Naive thymus-derived CD4-positive, alpha-beta T cell (primary cell): ENCODE results near the gene TARDBP. TPM values are rescaled to one million over a fixed set of nuclear protein-coding genes. Genes with fewer than 3 reads are reported as not detected.

Experiments used
- ATAC-seq: fragments of 150-1000 bp; cut with Tn5 transposase; 2 replicates; pipeline ENCODE4 v1.10.0; 2021; ENCODE audit warnings: mild to moderate bottlenecking, moderate library complexity
- CTCF ChIA-PET: fragments of 350-600 bp; sonication (Branson Sonifier 250); formaldehyde crosslinking; loops from one replicate; lab custom pipeline; 2021; ENCODE audit warnings: antibody characterized with exemption; lab: Charles Lee
- POLR2A ChIA-PET: fragments of 350-600 bp; sonication (Branson Sonifier 250); formaldehyde crosslinking; loops from one replicate; lab custom pipeline; 2021; ENCODE audit warnings: antibody characterized with exemption, inconsistent platforms; lab: Charles Lee
- DNase-seq, 9 donors: peaks; one replicate each; pipeline versions ENCODE4 v3.0.0 to v3.0.0-alpha.2; 2020 to 2022; ENCODE audit warnings: mixed read lengths in 1 of 9
- H3K27ac ChIP-seq: one replicate; pipeline ENCODE4 v1.7.0; 2013; ENCODE audit warnings: mild to moderate bottlenecking, low read depth, low read length, moderate library complexity
- H3K27me3 ChIP-seq, 2 donors: one replicate each; pipeline ENCODE4 v1.7.0; 2013; ENCODE audit warnings: low read length in 2 of 2, mild to moderate bottlenecking in 2 of 2, moderate library complexity in 2 of 2; ENCODE audit not compliant: control insufficient read depth in 2 of 2, insufficient read depth in 2 of 2
- H3K36me3 ChIP-seq, 3 experiments: 1 replicate in 2 of 3; 2 replicates in 1 of 3; pipeline ENCODE4 v1.7.0; 2013; ENCODE audit warnings: low read length in 3 of 3, mild to moderate bottlenecking in 3 of 3, moderate library complexity in 1 of 3; ENCODE audit not compliant: insufficient read depth in 3 of 3, control insufficient read depth in 2 of 3
- H3K4me1 ChIP-seq, 2 donors: one replicate each; pipeline ENCODE4 v1.7.0; 2013; ENCODE audit warnings: low read length in 2 of 2, mild to moderate bottlenecking in 2 of 2, moderate library complexity in 1 of 2; ENCODE audit not compliant: control insufficient read depth in 2 of 2, insufficient read depth in 2 of 2
- H3K4me3 ChIP-seq: 2 replicates; pipeline ENCODE4 v1.7.0; 2013; ENCODE audit warnings: mild to moderate bottlenecking, low read length
- H3K9me3 ChIP-seq, 3 experiments: 1 replicate in 2 of 3; 2 replicates in 1 of 3; pipeline ENCODE4 v1.7.0; 2013; ENCODE audit warnings: low read length in 3 of 3; ENCODE audit not compliant: control insufficient read depth in 2 of 3
- H3K27ac Mint-ChIP-seq, 9 donors: one replicate each; pipeline ENCODE4 v1.8.0; 2020 to 2022; ENCODE audit warnings: mixed read lengths in 9 of 9, mild to moderate bottlenecking in 8 of 9, moderate library complexity in 5 of 9, inconsistent platforms in 2 of 9
- H3K27me3 Mint-ChIP-seq, 5 donors: one replicate each; pipeline ENCODE4 v1.8.0; 2021 to 2022; ENCODE audit warnings: mixed read lengths in 5 of 5, mild to moderate bottlenecking in 1 of 5
- H3K36me3 Mint-ChIP-seq, 5 donors: one replicate each; pipeline ENCODE4 v1.8.0; 2020 to 2022; ENCODE audit warnings: mixed read lengths in 5 of 5, mild to moderate bottlenecking in 3 of 5, inconsistent platforms in 1 of 5
- H3K4me1 Mint-ChIP-seq, 7 donors: one replicate each; pipeline ENCODE4 v1.8.0; 2020 to 2022; ENCODE audit warnings: mixed read lengths in 7 of 7, mild to moderate bottlenecking in 3 of 7, inconsistent platforms in 1 of 7
- H3K4me3 Mint-ChIP-seq, 10 donors: one replicate each; pipeline ENCODE4 v1.8.0; 2020 to 2022; ENCODE audit warnings: mild to moderate bottlenecking in 10 of 10, mixed read lengths in 10 of 10, moderate library complexity in 6 of 10, inconsistent platforms in 2 of 10
- H3K9me3 Mint-ChIP-seq, 11 donors: one replicate each; pipeline ENCODE4 v1.8.0; 2020 to 2022; ENCODE audit warnings: mixed read lengths in 11 of 11, mild to moderate bottlenecking in 4 of 11, inconsistent platforms in 1 of 11, moderate library complexity in 1 of 11
- intact Hi-C, 2 donors: fragments of 100-400 bp; cut with micrococcal nuclease; formaldehyde crosslinking; loops; one replicate each; pipeline ENCODE4 v1.15.1; 2023
- polyA plus RNA-seq, 2 donors: library from polyadenylated mRNA; unstranded; fragments of 300-500 nt; fragmentation: Illumina TruSeq; gene quantifications; one replicate each; pipeline ENCODE4 v1.2.3, GENCODE V29; 2021
- total RNA-seq, 6 experiments: library from RNA in 5 of 6; stranded (reverse) in 5 of 6; gene quantifications; 1 replicate in 5 of 6; 2 replicates in 1 of 6; pipeline ENCODE4 v1.2.3 and lab custom pipeline; 2021 to 2026

Gene TARDBP
- total and polyA plus RNA-seq, 7 experiments from 2014 or later = 55.0 to 196 (median 171) TPM

- peak; percentile 38 for ATAC-seq
- H3K4me3 Mint-ChIP-seq = no peak overlapping the region
- no peaks in the 10 kb centered on the region for H3K4me1 Mint-ChIP-seq
These were observed 39.5 kb downstream of the TARDBP start for GRCh38 chr1:11051781-11052511.

GRCh38 chr1:11052839-11053757 lies 40.6 kb downstream of the TARDBP start:
- CTCF ChIA-PET = no interaction called here
- POLR2A ChIA-PET = interaction anchor here (1.2 kb wide), 1 partner anchor 8 kb away, joined by 3 read pairs; no protein-coding TSS in a partner anchor

More at GRCh38 chr1:11051781-11052511, 39.5 kb downstream of the TARDBP start:
- CTCF ChIA-PET = interaction anchor here (0.6 kb wide), 1 partner anchor 155 kb away, joined by 5 read pairs; no protein-coding TSS in a partner anchor
- Mint-ChIP-seq H3K9me3 (no peaks in the 10 kb centered on the region), H3K36me3 (peaks cover 0 to 5% (median 0%) of the 10 kb centered on the region in 5 donors), H3K27me3 (no peaks in the 10 kb centered on the region), H3K27ac (no peak overlapping the region)
- POLR2A ChIA-PET = interaction anchor here (1.2 to 1.5 kb wide), 2 partner anchors 10 to 11 kb away, joined by 3 read pairs; no protein-coding TSS in a partner anchor
- intact Hi-C loops = no loop called here
- DNase-seq = no peak
- H3K4me3 ChIP-seq = no peak overlapping the region
- H3K27ac ChIP-seq = no peak overlapping the region
- H3K9me3 ChIP-seq = no peaks in the 10 kb centered on the region
- no peaks in the 10 kb centered on the region for H3K4me1 ChIP-seq
- peaks cover 0 to 23% (median 3%) of the 10 kb centered on the region in 3 experiments for H3K36me3 ChIP-seq
- no peaks in the 10 kb centered on the region for H3K27me3 ChIP-seq

DNA sequence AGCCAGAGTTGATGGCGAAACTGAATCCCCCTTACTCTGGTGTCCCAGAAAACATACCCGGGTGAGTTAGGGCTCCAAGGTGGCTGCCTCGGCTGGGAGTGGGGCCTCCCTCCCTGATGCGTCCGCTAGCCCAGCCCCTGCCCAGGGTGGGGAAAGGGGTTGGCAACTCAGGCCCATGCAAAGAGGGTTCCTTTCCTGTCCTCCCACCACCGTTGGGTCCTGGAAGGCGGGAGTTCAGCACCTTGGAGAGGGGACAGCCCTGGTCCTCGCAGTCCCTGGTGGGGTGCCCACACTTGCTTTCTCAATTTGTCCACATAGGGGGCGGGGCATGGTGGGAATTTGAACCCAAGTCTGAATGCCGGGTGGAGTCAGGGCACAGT lies 41.3 kb downstream of the TARDBP start:
- ATAC-seq = no peak
- Mint-ChIP-seq H3K27ac (no peak overlapping the region), H3K27me3 (no peaks in the 10 kb centered on the region), H3K4me1 (peaks cover 0 to 4% (median 0%) of the 10 kb centered on the region in 7 donors), H3K9me3 (no peaks in the 10 kb centered on the region), H3K4me3 (no peak overlapping the region), H3K36me3 (peaks cover 0 to 7% (median 0%) of the 10 kb centered on the region in 5 donors)
- Histone ChIP-seq H3K27me3 (no peaks in the 10 kb centered on the region), H3K36me3 (peaks cover 0 to 25% (median 5%) of the 10 kb centered on the region in 3 experiments), H3K4me1 (peaks cover 0 to 3% of the 10 kb centered on the region in 2 donors), H3K27ac (no peak overlapping the region), H3K4me3 (no peak overlapping the region), H3K9me3 (no peaks in the 10 kb centered on the region)
- POLR2A ChIA-PET = no interaction called here
- no peak for DNase-seq
- CTCF ChIA-PET = no interaction called here
- intact Hi-C loops = no loop called here

More at GRCh38 chr1:11052839-11053757, 40.6 kb downstream of the TARDBP start:
- Mint-ChIP-seq H3K9me3 (no peaks in the 10 kb centered on the region), H3K4me1 (no peaks in the 10 kb centered on the region), H3K4me3 (no peak overlapping the region), H3K27ac (no peak overlapping the region), H3K27me3 (no peaks in the 10 kb centered on the region), H3K36me3 (peaks cover 0 to 7% (median 0%) of the 10 kb centered on the region in 5 donors)
- intact Hi-C loops = no loop called here
- H3K9me3 ChIP-seq = no peaks in the 10 kb centered on the region
- ATAC-seq (no peak), DNase-seq (no peak)
- peaks cover 0 to 25% (median 5%) of the 10 kb centered on the region in 3 experiments for H3K36me3 ChIP-seq
- no peaks in the 10 kb centered on the region for H3K27me3 ChIP-seq
- H3K27ac ChIP-seq = no peak overlapping the region
- H3K4me1 ChIP-seq = no peaks in the 10 kb centered on the region
- H3K4me3 ChIP-seq = no peak overlapping the region

DNA sequence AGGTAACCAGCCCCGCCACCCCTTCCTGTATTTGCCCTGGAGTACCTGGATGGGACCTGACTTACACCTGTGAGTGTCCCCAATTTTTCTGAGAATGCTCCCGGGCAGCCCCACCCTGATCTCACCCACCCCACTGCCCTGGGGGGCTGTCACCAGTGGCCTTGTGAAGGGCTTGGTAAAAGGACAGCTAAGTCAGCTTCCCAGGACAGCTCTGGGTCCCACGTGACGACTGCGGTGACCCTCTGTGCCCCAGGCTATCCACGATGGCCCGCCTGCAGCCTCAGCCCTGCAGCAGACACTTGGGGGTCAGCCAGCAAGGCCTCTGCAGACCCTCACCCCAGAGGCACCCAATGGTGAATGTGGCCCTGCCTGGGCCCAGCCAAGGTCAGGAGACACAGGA lies 41.7 kb downstream of the TARDBP start:
- CTCF ChIA-PET = no interaction called here
- intact Hi-C loops = no loop called here
- POLR2A ChIA-PET = no interaction called here
- Histone ChIP-seq H3K36me3 (peaks cover 0 to 25% (median 5%) of the 10 kb centered on the region in 3 experiments), H3K4me1 (peaks cover 0 to 8% of the 10 kb centered on the region in 2 donors), H3K9me3 (no peaks in the 10 kb centered on the region), H3K27ac (no peak overlapping the region), H3K27me3 (no peaks in the 10 kb centered on the region), H3K4me3 (no peak overlapping the region)
- Mint-ChIP-seq H3K9me3 (no peaks in the 10 kb centered on the region), H3K27me3 (no peaks in the 10 kb centered on the region), H3K4me3 (no peak overlapping the region), H3K36me3 (peaks cover 0 to 7% (median 0%) of the 10 kb centered on the region in 5 donors), H3K4me1 (peaks cover 0 to 8% (median 4%) of the 10 kb centered on the region in 7 donors), H3K27ac (no peak overlapping the region)
- ATAC-seq (no peak), DNase-seq (no peak)

DNA sequence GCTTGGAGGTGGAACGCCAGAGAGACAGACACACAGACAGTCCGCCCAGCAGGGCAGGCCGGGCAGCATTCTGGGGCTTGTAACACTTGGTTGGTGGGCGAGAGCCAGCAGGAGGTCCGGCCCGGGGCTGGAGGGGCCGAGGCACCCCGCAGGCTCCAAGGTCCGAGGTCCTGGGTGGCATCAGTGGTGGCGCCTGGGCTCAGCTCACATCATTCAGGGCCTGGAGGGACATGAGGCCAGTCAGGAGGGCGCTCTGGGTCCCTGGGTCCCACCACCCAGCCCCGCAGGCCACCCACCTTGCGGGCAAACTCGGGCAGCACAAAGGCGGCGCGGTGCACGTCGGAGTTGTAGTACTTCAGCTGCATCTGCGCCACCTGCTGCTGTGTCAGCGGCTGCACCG lies 42.2 kb downstream of the TARDBP start:
- Histone ChIP-seq H3K27me3 (no peaks in the 10 kb centered on the region), H3K9me3 (no peaks in the 10 kb centered on the region), H3K27ac (no peak overlapping the region), H3K4me1 (peaks cover 0 to 9% of the 10 kb centered on the region in 2 donors), H3K4me3 (no peak overlapping the region), H3K36me3 (peaks cover 0 to 25% (median 5%) of the 10 kb centered on the region in 3 experiments)
- DNase-seq = no peak
- no peak for ATAC-seq
- Mint-ChIP-seq H3K36me3 (peaks cover 0 to 7% (median 0%) of the 10 kb centered on the region in 5 donors), H3K27ac (no peak overlapping the region), H3K9me3 (no peaks in the 10 kb centered on the region), H3K4me3 (no peak overlapping the region), H3K27me3 (no peaks in the 10 kb centered on the region), H3K4me1 (peaks cover 0 to 10% (median 5%) of the 10 kb centered on the region in 7 donors)
- POLR2A ChIA-PET = no interaction called here
- CTCF ChIA-PET = interaction anchor here (0.7 kb wide), 1 partner anchor 1433 kb away, joined by 3 read pairs; no protein-coding TSS in a partner anchor
- intact Hi-C loops = no loop called here

- no peaks in the 10 kb centered on the region for H3K27me3 ChIP-seq
- DNase-seq (no peak), ATAC-seq (no peak)
- no peak overlapping the region for H3K4me3 ChIP-seq
- Mint-ChIP-seq H3K36me3 (peaks cover 0 to 8% (median 0%) of the 10 kb centered on the region in 5 donors), H3K27me3 (no peaks in the 10 kb centered on the region), H3K9me3 (no peaks in the 10 kb centered on the region), H3K4me3 (no peak overlapping the region), H3K4me1 (peaks cover 0 to 13% (median 9%) of the 10 kb centered on the region in 7 donors), H3K27ac (no peak overlapping the region)
- H3K4me1 ChIP-seq = peaks cover 2 to 9% of the 10 kb centered on the region in 2 donors
- no peak overlapping the region for H3K27ac ChIP-seq
- H3K36me3 ChIP-seq = peaks cover 0 to 25% (median 5%) of the 10 kb centered on the region in 3 experiments
- CTCF ChIA-PET = interaction anchor here (1.2 kb wide), 1 partner anchor 18 kb away, joined by 3 read pairs; no protein-coding TSS in a partner anchor
- no peaks in the 10 kb centered on the region for H3K9me3 ChIP-seq
- POLR2A ChIA-PET = interaction anchor here (0.6 kb wide), 1 partner anchor 513 kb away, joined by 3 read pairs; no protein-coding TSS in a partner anchor
- intact Hi-C loops = no loop called here
These were observed 43.2 kb downstream of the TARDBP start for GRCh38 chr1:11055676-11056075.
